Measurements from ENCODE around the gene RTN4RL1.
"Not testable (repeated sequence)": the region's sequence is repeated elsewhere in the genome, so short reads cannot be mapped to it uniquely, and the experiment has no call there.

RTN4RL1 gene

GRCh38 chr17:2004435-2004952, 20.6 kb downstream of the RTN4RL1 start:
- DNase-seq (ENCODE audit: low read depth in 1 of 2, low spot score in 1 of 2) = no peak

- no peak for DNase-seq (ENCODE audit: low read depth in 1 of 2, low spot score in 1 of 2)
Measured at GRCh38 chr17:2003525-2003924, 21.6 kb downstream of the RTN4RL1 start.

GRCh38 chr17:2002767-2003329, 22.3 kb downstream of the RTN4RL1 start:
- DNase-seq (ENCODE audit: low read depth in 1 of 2, low spot score in 1 of 2) = no peak

GRCh38 chr17:1999557-2000251, 25.4 kb downstream of the RTN4RL1 start:
- DNase-seq (ENCODE audit: low read depth in 1 of 2, low spot score in 1 of 2) = no peak

- DNase-seq (ENCODE audit: low read depth in 1 of 2, low spot score in 1 of 2) = no peak
Measured at GRCh38 chr17:1997927-1998742, 27.0 kb downstream of the RTN4RL1 start.

GRCh38 chr17:1997289-1997926, 27.7 kb downstream of the RTN4RL1 start:
- DNase-seq (ENCODE audit: low read depth in 1 of 2, low spot score in 1 of 2) = no peak

GRCh38 chr17:1996800-1997288, 28.3 kb downstream of the RTN4RL1 start:
- DNase-seq (ENCODE audit: low read depth in 1 of 2, low spot score in 1 of 2) = no peak

GRCh38 chr17:1995907-1996799, 29.0 kb downstream of the RTN4RL1 start:
- no peak for DNase-seq (ENCODE audit: low read depth in 1 of 2, low spot score in 1 of 2)

- no peak for DNase-seq (ENCODE audit: low read depth in 1 of 2, low spot score in 1 of 2)
Measured at GRCh38 chr17:1995321-1995892, 29.7 kb downstream of the RTN4RL1 start.

GRCh38 chr17:1994707-1995106, 30.4 kb downstream of the RTN4RL1 start:
- DNase-seq (ENCODE audit: low read depth in 1 of 2, low spot score in 1 of 2) = no peak

- no peak for DNase-seq (ENCODE audit: low read depth in 1 of 2, low spot score in 1 of 2)
Measured at GRCh38 chr17:1992541-1992940, 32.6 kb downstream of the RTN4RL1 start.

- no peak for DNase-seq (ENCODE audit: low read depth in 1 of 2, low spot score in 1 of 2)
Measured at GRCh38 chr17:1989135-1989534, 36.0 kb downstream of the RTN4RL1 start.

GRCh38 chr17:1986783-1987451, 38.2 kb downstream of the RTN4RL1 start:
- DNase-seq (ENCODE audit: low read depth in 1 of 2, low spot score in 1 of 2) = no peak

- DNase-seq (ENCODE audit: low read depth in 1 of 2, low spot score in 1 of 2) = no peak
Measured at GRCh38 chr17:1985686-1986085, 39.4 kb downstream of the RTN4RL1 start.

- no peak for DNase-seq (ENCODE audit: low read depth in 1 of 2, low spot score in 1 of 2)
Measured at GRCh38 chr17:1985093-1985492, 40.0 kb downstream of the RTN4RL1 start.

- DNase-seq (ENCODE audit: low read depth in 1 of 2, low spot score in 1 of 2) = not testable (repeated sequence)
Measured at GRCh38 chr17:1982793-1983366, 42.3 kb downstream of the RTN4RL1 start.

- DNase-seq (ENCODE audit: low read depth in 1 of 2, low spot score in 1 of 2) = no peak
Measured at GRCh38 chr17:1980665-1981250, 44.4 kb downstream of the RTN4RL1 start.

- DNase-seq (ENCODE audit: low read depth in 1 of 2, low spot score in 1 of 2) = no peak
Measured at GRCh38 chr17:1979182-1979985, 45.8 kb downstream of the RTN4RL1 start.
